IPS-20b (cell line): Measurements from ENCODE around the gene NUMBL.
A peak's percentile ranks its signal among the peaks of the same experiment; 100 is the strongest.
"Not testable (repeated sequence)": the region's sequence is repeated elsewhere in the genome, so short reads cannot be mapped to it uniquely, and the experiment has no call there.

Experiments
- H3K27ac ChIP-seq: one replicate; pipeline ENCODE4 v1.5.1; 2013; ENCODE audit warnings: low read length
- H3K27me3 ChIP-seq: 2 replicates; pipeline ENCODE4 v1.6.1; 2013; ENCODE audit warnings: mild to moderate bottlenecking, low read length, inconsistent platforms; ENCODE audit not compliant: insufficient read depth
- H3K36me3 ChIP-seq: 2 replicates; pipeline ENCODE4 v1.6.1; 2013; ENCODE audit warnings: low read depth, mild to moderate bottlenecking, inconsistent platforms, low read length, moderate library complexity; ENCODE audit not compliant: insufficient read depth
- H3K4me1 ChIP-seq: 2 replicates; pipeline ENCODE4 v1.6.1; 2013; ENCODE audit warnings: mild to moderate bottlenecking, control low read depth, inconsistent platforms, low read length, moderate library complexity; ENCODE audit not compliant: insufficient read depth
- H3K4me3 ChIP-seq: 2 replicates; pipeline ENCODE4 v1.5.1; 2013; ENCODE audit warnings: mild to moderate bottlenecking, low read length, inconsistent platforms
- H3K9ac ChIP-seq: 2 replicates; pipeline ENCODE4 v1.6.1; 2013; ENCODE audit warnings: low read depth, mild to moderate bottlenecking, inconsistent platforms, low read length, moderate library complexity
- H3K9me3 ChIP-seq: 2 replicates; pipeline ENCODE4 v1.6.1; 2013; ENCODE audit warnings: mild to moderate bottlenecking, low read depth, low read length, inconsistent platforms; ENCODE audit not compliant: insufficient read depth

The NUMBL gene

DNA sequence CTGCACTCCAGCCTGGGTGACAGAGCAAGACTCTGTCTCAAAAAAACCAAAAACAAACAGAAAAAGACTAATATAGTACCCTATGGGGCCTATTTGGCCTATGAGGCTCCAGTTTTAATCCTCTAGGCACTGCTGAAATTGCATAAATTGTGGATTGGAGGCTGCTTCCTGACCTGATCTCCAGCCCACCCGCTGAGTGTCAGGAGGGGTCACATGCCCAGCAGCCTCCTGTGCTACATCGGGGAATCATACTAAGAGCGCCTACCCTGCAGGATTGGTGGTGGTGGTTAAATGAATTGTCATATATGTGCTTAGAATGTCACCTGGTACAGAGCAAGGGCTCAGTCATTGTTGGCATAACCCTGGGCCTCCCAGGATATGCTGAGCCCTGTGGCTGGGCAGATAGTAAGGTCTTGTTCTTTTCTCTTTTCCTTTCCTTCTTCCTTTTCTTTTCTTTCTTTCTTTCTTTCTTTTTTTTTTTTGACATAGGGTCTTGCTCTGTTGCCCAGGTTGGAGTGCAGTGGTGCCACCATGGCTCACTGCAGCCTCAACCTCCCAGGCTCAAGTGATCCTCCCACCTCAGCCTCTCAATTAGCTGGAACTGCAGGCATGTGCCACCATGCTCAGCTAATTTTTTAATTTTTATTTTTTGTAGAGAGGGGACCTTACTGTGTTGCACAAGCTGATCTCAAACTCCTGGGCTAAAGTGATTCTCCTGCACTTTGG is 58.0 kb downstream of the NUMBL start:
- Histone ChIP-seq H3K9me3 (no peaks in the 10 kb centered on the region), H3K4me3 (no peak overlapping the region), H3K36me3 (0 out of 2 replicates have a peak, but pooled peaks cover 4% of the 10 kb centered on the region), H3K27me3 (peaks cover 30% of the 10 kb centered on the region), H3K27ac (no peak overlapping the region), H3K9ac (no peak overlapping the region), H3K4me1 (peaks cover 10% of the 10 kb centered on the region; the same call in 1 of the 2 replicates)

DNA sequence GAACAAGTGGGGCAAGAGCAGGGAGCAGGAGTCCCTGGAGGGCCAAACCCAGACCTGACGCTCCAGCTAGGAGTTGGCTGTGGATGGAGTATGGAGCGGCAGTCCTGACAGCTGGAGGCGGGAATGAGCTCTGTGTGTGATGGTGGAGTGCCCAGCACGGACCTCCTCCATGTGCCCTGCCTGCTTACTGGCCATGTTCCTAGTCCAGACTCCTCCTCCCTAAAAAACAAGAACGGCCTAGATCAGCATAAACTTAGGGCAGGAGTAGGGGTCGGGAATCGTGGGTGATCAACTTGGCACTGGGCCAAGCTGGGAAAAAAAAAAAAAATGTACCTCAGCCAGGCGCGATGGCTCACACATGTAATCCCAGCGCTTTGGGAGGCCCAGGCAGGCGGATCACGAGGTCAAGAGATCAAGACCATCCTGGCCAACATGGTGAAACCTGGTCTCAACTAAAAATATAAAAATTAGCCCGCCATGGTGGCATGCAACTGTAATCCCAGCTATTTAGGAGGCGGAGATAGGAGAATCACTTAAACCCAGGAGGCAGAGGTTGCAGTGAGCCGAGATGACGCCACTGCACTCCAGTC is 59.8 kb downstream of the NUMBL start:
- no peak overlapping the region for H3K4me3 ChIP-seq
- peaks cover 31% of the 10 kb centered on the region for H3K27me3 ChIP-seq
- no peak overlapping the region for H3K27ac ChIP-seq
- H3K9me3 ChIP-seq = no peaks in the 10 kb centered on the region
- H3K4me1 ChIP-seq = peaks cover 10% of the 10 kb centered on the region; the same call in 1 of the 2 replicates
- H3K9ac ChIP-seq = no peak overlapping the region
- peaks cover 12% of the 10 kb centered on the region; the same call in 1 of the 2 replicates for H3K36me3 ChIP-seq

DNA sequence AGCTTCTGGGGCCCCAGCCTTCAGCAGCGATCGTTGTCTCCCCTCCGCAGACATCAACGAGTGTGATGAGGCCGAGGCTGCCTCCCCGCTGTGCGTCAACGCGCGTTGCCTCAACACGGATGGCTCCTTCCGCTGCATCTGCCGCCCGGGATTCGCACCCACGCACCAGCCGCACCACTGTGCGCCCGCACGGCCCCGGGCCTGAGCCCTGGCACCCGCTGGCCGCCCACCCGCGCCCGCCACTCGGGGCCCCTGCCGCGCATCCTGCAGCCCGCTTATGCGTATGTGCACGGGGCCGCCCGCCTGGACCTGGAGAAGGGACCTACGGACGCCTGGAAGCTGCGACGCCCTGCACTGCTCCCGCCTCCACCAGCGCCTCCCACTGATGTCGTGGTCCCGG is 61.1 kb downstream of the NUMBL start:
- Histone ChIP-seq H3K4me3 (no peak overlapping the region), H3K36me3 (peaks cover 13% of the 10 kb centered on the region; the same call in 1 of the 2 replicates), H3K27me3 (peaks cover 24% of the 10 kb centered on the region), H3K9me3 (no peaks in the 10 kb centered on the region), H3K27ac (no peak overlapping the region), H3K9ac (no peak overlapping the region), H3K4me1 (peaks cover 10% of the 10 kb centered on the region; the same call in 1 of the 2 replicates)

DNA sequence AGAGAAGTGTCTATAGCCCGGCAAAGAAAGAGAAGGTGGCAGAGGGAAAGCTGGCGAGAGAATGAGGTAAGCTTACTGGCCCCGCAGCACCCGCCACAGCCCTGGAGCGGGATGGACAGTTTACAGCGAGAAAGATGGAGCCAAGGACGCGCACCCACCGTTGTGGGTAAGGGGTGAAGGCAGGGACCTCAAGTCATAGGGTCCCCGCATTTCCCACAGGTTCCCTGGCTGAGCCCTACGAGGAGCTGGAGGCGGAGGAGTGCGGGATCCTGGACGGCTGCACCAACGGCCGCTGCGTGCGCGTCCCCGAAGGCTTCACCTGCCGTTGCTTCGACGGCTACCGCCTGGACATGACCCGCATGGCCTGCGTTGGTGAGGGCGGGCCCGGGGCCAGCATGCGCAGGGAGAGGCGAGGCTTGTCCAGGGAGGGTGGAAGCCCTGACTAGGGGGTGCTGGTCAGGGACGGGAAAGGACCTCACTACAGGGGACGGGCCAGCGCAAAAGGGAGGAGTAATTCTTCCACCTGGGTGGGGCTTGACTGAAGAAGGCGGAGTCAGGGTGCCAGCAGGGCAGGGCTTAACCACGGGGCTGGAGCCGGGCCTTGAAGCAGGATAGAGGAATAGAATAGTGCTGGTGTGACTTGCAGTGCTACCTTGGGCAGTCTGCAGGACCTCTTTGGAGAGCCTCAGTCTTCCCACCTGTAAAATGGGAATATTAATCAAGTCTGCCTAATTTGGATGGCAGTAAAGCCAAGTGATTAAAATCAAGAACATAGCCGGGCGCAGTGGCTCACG is 62.8 kb downstream of the NUMBL start:
- peaks cover 16% of the 10 kb centered on the region for H3K4me1 ChIP-seq
- H3K27ac ChIP-seq = no peak overlapping the region
- no peak overlapping the region for H3K4me3 ChIP-seq
- no peaks in the 10 kb centered on the region for H3K9me3 ChIP-seq
- peaks cover 7% of the 10 kb centered on the region; the same call in 1 of the 2 replicates for H3K27me3 ChIP-seq
- H3K9ac ChIP-seq = no peak overlapping the region
- H3K36me3 ChIP-seq = peaks cover 13% of the 10 kb centered on the region; the same call in 1 of the 2 replicates

DNA sequence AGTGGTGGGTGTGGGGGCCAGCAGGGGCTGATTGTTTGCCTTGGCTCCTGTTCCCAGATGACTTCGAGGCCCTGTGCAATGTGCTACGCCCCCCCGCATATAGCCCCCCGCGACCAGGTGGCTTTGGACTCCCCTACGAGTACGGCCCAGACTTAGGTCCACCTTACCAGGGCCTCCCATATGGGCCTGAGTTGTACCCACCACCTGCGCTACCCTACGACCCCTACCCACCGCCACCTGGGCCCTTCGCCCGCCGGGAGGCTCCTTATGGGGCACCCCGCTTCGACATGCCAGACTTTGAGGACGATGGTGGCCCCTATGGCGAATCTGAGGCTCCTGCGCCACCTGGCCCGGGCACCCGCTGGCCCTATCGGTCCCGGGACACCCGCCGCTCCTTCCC is 63.5 kb downstream of the NUMBL start:
- Histone ChIP-seq H3K27me3 (peaks cover 6% of the 10 kb centered on the region; the same call in 1 of the 2 replicates), H3K36me3 (peaks cover 13% of the 10 kb centered on the region; the same call in 1 of the 2 replicates), H3K4me1 (peaks cover 15% of the 10 kb centered on the region)

DNA sequence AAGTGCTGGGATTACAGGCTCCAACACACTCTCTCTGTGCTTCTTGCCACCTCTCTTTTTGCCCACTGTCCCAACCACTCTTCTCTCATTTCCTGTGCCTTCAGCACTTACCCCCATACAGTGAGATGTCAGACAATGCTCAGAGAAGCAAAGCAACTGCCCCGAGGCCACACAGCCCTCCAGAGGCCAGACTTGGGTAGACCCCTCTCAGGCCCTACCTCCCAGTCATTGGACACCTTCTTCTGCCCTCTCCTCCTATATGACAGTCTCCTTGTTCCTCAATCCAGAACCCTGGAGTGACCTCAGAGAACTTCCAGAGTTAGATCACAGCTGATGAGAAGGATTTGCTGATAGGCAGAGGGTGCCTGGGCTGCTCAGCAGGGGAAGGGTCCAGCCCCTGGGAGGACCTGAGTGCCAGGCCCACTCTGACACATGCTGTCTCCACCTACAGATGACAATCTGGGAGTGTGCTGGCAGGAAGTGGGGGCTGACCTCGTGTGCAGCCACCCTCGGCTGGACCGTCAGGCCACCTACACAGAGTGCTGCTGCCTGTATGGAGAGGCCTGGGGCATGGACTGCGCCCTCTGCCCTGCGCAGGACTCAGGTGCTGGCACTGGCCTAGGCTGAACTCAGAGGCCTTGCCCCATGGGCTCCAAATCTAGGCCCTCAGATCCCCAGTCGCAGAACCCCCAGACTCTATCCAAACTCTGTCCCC is 64.9 kb downstream of the NUMBL start:
- Histone ChIP-seq H3K36me3 (peaks cover 18% of the 10 kb centered on the region), H3K4me3 (no peak overlapping the region), H3K27me3 (peaks cover 6% of the 10 kb centered on the region; the same call in 1 of the 2 replicates), H3K4me1 (peaks cover 6% of the 10 kb centered on the region), H3K27ac (no peak overlapping the region), H3K9ac (no peak overlapping the region), H3K9me3 (no peaks in the 10 kb centered on the region)

More for the DNA sequence above, 63.5 kb downstream of the NUMBL start:
- H3K9me3 ChIP-seq = no peaks in the 10 kb centered on the region
- H3K27ac ChIP-seq = no peak overlapping the region
- no peak overlapping the region for H3K9ac ChIP-seq
- no peak overlapping the region for H3K4me3 ChIP-seq

DNA sequence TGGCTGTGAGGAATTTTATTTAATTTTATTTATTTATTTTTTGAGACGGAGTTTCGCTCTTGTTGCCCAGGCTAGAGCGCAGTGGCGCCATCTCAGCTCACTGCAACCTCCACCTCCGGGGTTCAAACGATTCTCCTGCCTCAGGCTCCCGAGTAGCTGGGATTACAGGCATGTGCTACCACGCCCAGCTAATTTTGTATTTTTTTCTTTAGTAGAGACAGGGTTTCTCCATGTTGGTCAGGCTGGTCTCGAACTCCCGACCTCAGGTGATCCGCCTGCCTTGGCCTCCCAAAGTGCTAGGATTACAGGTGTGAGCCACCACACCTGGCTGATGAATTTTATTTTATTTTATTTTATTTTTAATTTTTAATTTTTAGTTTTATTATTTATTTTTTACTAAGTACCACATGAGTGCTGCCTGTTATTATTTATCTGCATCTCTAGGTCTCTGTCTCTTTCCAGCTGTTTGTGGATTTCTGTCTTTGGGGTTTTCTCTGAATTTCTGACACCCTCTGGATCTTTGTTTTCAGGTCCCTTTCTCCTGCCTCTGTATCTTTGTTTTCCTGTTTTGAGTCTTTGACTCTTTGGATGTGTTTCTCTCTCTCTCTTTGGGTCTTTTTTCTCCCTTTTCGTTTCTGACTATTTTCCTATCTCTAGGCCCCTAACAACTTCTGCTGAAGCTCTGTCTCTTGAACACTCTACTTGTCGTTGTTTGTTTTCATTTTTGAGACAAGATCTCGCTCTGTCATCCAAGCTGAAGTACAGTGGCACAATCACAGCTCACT is 65.9 kb downstream of the NUMBL start:
- H3K4me1 ChIP-seq, H3K9me3 ChIP-seq, H3K4me3 ChIP-seq, H3K27me3 ChIP-seq, H3K9ac ChIP-seq, H3K27ac ChIP-seq: not testable (repeated sequence)
- H3K36me3 ChIP-seq = peaks cover 23% of the 10 kb centered on the region

DNA sequence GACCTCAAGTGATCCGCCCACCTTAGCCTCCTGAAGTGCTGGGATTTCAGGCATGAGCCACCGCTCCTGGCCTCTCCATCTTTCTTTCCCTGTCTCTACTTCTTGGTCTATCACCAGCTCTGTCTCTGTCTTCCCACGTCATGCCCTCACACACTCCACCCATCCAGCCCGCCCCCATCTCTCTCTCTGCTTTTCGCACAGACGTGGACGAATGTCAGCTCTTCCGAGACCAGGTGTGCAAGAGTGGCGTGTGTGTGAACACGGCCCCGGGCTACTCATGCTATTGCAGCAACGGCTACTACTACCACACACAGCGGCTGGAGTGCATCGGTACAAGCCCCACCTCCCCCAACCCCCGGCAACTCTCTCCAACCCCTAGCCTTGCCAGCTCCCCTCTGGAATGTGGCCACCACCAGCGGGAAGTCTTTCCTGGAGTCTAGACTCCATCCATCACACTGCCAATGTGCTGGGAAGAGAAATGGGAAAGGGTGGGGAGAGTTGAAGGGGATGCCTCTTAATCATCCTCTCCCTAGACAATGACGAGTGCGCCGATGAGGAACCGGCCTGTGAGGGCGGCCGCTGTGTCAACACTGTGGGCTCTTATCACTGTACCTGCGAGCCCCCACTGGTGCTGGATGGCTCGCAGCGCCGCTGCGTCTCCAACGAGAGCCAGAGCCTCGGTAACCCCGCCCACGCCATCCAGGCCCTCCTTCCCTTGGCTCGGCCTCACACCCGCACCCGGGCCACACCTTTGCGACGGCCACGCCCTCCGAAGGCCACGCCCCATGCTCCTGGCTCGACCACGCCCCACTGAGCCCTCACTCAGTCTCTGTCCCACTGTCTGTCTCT is 66.8 kb downstream of the NUMBL start:
- H3K27ac ChIP-seq = peak overlapping the region; percentile 21
- peaks cover 6% of the 10 kb centered on the region; the same call in 1 of the 2 replicates for H3K27me3 ChIP-seq
- peaks cover 6% of the 10 kb centered on the region for H3K4me1 ChIP-seq
- H3K36me3 ChIP-seq = peaks cover 29% of the 10 kb centered on the region
- H3K9ac ChIP-seq = peak overlapping the region; percentile 48; the same call in 1 of the 2 replicates
- H3K4me3 ChIP-seq = peak overlapping the region; percentile 63
- no peaks in the 10 kb centered on the region for H3K9me3 ChIP-seq

DNA sequence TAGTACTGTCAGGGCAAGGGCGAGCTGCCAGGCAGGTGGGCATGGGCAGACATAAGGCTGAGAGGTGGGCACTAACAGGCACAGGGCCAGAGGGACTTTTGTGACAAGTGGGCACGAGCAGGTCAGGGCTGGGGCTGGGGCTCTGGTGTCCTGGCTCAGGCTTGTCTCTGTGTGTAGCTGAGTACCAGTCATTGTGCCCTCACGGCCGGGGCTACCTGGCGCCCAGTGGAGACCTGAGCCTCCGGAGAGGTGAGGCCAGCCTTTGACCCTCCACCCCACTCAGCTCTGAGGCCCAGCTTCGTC is 67.7 kb downstream of the NUMBL start:
- H3K27me3 ChIP-seq = peaks cover 6% of the 10 kb centered on the region; the same call in 1 of the 2 replicates
- no peak overlapping the region for H3K4me3 ChIP-seq
- no peaks in the 10 kb centered on the region for H3K9me3 ChIP-seq
- H3K9ac ChIP-seq = no peak overlapping the region
- peaks cover 6% of the 10 kb centered on the region for H3K4me1 ChIP-seq
- no peak overlapping the region for H3K27ac ChIP-seq
- H3K36me3 ChIP-seq = peaks cover 29% of the 10 kb centered on the region
